Measurements from ENCODE around the gene HDHD2.

Gene HDHD2

DNA sequence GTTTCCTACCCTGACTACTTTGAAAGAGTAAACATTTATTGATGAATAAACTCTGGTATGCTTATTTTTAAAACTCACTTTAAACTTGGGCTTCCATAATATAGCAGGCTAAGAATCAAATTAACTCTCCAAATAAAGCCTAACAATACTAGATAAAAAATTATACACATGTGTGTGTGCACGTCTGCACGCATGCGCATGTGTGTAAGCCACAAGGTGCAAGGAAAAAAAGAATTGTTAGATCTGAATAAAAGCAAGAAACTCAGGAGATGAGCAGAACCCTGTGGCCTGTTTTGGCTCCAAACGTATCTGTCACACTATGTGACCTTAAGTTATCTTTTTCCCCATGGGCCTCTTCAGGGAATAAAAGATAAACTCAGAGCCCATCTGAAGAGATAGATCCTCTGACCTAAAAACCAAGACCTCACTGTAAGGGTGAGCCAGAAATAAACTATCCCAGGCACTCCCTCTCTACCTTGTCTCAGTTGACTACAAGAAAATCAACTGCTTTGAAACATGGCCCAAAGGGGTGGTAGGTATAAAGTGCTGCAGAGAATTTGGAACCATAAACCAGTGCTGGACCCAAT, 6.3 kb downstream of the HDHD2 start:
- no peak for DNase-seq

DNA sequence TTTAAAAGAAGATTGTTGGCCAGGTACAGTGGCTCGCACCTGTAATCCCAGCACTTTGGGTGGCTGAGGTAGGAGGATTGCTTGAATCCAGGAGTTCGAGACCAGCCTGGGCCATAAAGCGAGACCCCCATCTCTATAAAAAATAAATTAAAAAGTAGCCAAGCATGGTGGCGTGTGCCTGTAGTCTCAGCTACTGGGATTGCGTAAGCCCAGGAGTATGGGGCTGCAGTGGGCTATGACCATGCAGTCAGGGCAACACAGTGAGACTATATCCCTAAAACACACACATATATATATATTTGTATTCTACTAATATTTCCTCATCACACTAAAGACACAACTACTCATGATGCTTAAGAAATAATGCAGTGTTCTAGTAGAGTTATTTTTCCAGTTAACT, 7.1 kb downstream of the HDHD2 start:
- DNase-seq, result no peak

DNA sequence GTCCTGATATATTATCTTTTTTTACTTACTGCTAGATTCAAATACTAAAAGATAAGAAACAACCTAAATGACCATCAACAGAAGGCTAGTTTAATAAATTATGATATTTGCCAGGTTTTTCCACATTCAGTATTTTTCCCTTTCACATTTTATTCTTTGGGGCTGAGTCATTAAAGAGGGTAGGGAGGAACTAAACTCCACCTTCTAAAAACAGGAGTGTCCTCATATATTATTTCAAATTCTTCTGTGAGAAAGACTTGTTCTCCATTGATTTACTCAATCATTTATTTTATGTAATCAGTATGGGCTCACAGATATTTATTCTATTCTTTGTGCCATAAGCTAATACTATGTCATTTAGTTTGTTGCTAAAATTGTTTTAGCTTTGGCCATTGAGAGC, 9.0 kb downstream of the HDHD2 start:
- no peak for DNase-seq

DNA sequence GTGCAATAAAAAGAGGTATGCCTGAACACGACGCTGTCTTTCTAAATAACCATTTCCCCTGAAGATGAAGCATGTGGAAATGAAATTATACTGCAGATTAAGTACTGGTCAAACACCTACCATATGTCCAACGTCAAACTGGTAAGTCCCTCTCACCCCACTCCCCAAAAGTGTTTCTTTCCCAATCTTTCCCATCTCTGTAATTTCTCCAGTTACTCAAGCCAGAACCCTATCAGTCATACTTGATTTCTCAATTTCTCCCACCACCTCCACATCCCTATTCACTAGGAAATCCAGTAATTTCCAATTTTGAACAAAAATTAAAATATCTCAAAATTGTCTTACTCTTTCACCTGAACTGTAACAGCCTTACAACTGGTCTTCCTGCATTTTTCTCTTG, 29.2 kb downstream of the HDHD2 start:
- DNase-seq, result no peak

DNA sequence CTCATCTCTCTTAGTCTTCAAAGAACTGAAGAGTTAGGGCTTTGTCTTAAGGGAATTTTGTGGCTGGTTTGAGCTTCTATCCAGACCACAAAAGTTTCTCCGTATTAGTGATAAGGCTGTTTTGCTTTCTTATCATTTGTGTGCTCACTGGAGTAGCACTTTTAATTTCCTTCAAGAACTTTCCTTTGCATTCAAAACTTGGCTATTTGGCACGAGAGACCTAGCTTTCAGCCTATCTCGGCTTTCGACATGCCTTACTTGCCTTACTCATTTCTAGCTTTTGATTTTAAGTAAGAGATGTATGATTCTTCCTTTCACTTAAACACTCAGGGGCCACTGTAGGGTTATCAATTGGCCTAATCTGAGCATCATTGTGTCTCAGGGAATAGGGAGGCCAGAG, 29.9 kb downstream of the HDHD2 start:
- no peak for DNase-seq

DNA sequence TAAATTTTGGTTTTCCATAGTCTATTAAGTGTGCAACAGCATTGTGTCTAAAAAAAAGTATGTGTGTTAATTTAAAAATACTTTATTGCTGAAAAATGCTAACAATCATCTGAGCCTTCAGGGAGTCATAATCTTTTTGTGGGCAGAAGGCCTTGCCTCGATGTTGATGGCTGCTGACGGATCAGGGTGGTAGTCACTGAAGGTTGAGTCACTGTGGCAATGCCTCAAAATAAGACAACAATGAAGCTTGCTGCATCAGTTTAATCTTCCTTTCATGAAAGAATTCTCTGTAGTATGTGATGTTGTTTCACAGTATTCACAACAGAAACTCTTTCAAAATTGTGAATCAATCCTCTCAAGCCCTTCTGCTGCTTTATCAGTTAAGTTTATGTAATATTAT, 31.3 kb downstream of the HDHD2 start:
- DNase-seq, result no peak

DNA sequence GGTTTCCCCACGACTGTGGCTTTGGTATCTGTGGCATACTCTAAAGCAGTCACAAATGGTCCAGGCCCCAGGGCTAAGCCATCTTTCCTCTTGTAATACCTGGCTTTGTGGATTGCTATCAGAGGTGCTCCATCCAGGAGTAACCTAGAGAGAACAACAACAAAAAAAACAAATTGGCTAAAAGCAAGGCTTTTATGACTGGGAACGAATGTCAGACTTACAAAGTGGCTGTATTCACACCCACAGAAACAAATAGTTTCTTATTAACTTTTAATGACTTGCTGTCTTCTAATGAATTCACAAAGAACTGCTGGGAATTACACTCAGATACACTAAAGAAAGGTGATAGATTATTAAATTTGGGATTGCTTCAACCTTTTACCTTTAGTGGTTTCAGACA, 35.1 kb downstream of the HDHD2 start:
- no peak for DNase-seq

DNA sequence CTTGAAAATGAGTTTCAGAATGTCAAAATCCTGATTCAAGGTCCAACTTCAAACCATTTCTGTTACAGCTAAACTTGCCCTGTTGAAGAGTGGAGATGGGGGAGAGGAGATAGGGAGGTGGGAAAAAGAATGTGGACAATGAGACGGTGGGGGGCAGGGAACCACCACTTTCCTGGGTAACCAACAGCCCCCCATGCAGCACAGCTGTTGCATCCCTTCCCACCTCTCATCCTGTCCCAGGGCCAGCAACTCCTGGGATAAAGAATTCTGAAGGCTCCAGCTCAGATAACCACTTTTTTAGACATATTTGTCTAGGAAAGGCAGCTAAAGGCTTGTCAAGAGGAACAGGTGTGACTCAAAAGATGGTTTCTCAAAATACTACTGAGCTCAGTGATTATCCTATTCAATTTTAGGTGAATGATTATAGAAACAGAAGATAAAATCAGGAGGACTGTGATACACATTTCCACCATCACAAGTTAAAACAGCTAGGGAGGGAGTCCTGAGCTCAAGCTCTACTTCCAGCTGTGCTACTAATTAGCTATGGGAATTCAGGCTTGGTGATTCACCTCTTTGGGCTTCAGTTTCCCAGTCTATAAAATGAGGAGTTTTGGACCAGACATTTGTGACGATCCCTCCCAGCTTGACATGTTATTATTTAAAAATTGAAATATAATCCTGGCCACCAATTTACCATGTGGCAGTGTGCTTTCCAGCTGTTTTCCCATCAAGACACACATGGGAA, 36.3 kb downstream of the HDHD2 start:
- DNase-seq, result no peak

DNA sequence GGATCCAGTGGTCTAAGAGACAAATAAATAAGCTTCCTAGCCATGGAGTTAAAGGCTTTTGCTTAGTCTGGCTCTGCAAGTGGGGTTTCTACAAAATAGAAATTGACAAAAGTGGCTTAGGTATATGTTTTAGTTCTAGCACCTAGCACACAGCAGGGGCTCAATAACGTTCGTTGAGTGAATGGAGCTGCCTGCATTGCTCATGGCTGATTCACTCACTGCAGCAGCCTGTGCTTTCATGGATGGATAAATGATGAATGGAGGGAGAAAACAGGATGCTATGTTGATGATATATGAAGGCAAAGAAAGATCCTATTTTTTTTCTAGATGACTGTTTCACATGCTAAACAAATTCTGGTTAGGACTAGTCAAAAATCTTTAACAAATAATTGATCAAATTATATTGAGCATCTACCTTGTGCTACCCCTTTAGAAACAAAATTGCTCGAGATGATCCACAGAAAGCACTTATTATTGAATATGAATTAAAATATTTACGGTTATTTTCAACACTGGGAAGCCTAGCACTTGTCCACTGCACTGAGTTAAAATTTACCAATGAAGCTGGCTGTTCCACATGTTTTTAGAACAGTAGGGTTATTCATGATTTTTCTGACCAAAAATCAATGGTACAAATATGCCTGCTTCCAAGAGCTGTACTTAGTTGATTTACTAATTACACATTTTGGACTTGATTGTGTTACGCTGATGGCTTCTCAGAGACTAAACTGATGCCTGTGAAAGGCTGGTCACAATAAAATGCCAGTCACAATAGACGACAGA, 39.6 kb downstream of the HDHD2 start:
- no peak for DNase-seq

DNA sequence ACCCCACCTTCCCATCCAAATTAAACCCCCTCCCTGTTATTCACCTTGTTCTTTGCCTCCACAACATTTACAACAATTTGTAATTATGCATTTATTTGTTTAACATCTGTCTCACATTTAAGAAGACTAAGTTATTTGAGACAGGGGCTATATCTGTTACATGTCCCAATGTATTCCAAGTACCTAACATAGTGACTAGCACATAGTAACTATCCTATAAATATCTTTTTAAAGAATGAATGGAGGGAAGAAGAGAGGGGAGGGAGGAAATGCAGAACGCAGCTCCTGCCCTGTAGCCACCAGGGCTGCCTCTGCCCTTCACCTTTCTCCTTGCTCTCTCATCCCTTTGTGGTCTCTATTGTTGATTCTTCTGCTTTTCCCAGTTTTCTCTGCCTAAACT, 40.6 kb downstream of the HDHD2 start:
- no peak for DNase-seq

DNA sequence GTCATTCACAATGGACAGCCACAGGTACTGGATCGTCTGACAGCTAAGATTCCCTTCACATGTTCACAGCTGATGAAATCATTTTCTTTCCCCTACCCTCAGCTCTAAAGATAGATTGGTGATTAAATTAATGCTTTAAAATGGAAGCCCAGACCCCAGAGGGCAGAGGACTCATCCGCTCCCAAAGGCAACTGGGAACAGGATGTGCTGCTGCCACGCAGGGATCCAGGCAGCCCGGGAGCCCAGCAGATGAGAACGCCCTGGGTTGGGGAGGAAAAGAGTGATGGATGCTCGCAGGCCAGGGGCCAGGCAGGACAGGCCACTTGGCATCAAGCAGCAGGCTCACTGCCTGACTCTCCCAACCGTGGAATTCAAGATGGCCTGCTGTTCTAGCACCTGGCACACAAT, 41.3 kb downstream of the HDHD2 start:
- no peak for DNase-seq

DNA sequence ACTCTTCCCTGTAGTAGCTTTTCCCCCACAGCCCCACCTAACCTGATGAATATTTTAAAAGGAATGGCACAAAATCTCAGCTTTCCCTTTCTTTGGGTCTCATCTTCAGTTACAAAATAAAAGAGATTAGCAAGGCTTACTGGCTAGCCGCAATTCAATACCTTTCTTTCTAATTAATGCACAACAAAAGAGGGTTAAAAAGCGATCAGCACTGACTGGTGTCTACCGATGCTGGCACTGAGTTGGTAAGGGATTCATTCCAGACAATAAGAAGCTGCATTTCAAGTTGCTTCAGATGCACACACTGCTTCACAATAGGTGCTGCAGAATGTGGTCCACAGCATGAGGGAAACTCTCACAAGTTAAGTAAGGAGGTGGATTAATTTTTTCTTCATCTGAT, 41.9 kb downstream of the HDHD2 start:
- no peak for DNase-seq

DNA sequence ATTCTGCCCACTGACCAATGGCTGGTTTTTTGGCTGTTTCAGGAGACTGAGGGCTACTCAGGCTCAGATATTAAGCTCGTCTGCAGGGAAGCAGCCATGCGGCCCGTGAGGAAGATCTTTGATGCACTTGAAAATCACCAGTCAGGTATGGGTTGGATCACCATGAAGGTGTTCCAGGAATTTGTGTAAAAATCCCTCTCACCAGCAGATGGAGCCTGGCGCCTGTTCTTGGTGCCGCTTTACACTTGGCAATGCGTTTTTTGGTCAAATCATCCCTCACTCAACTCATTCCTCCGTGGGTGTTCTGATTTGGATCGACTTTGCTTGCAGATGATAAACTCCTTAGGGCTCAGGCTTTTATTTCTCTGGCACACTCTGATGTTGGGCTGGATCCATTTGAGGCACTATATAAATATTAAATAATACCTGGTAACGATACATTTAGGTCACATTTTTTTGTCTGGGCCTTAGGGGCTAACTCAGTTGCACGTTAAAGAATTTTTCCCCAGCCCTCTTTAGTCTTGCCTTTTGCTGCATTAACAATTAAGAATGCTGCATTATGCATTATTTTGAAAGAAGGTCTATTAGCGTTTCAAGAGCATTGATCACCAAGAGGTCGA, 50.0 kb downstream of the HDHD2 start:
- no peak for DNase-seq

DNA sequence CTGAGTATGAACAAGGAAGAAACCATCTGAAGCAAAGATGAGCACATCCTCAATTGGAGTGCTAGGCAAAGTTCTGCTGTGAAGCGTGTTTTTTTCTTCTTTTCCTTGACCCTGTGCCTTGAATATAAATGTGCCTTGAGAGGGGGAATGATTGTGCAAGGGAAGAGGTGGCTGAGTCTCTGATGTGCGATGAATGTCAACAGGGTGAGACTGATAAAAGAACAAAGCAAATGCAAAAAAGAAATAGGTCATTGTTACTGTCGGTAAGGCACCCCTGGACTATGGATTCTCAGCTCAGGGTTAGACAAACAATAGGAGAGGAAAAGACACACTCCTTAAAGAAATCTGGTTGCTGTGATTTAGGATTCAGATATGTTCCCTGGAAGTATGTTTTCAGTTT, 54.5 kb downstream of the HDHD2 start:
- DNase-seq, result no peak

DNA sequence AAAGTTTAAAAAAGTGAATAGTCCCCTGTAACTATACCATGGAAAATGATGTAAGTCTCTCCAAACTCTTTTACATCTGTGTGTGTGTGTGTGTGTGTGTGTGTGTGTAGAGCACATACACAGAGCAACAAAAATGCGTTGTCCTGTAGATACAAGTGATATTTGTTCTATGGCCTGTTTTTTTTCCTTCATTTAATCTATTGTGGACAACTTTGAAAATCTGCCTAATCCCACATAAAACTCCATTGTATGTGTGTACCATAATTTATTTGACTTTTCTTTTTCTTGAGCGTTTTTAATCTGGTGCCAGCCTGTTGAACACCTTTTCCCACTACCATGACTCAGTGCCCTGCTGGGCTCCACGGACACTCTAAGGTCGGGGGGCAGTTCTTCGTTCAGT, 62.6 kb downstream of the HDHD2 start:
- no peak for DNase-seq

DNA sequence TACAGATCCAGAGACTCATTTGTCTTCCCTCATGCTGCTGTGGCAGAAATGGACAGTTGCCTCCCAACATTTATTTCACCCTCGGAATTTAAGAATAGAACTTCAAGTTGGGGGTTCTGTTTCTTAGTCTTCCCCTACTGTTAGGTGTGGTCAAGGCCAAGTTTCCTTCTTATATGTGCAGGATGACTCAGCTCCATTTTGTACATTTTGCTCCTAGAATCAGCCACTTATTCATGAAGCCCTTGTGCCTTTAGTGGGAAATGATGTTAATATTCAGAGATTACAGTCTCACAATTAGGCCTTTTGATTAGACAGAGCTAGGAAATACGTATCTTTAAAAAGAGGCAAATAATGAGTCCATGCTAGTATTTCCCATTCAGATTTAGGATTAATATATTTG, 68.7 kb downstream of the HDHD2 start:
- no peak for DNase-seq

DNA sequence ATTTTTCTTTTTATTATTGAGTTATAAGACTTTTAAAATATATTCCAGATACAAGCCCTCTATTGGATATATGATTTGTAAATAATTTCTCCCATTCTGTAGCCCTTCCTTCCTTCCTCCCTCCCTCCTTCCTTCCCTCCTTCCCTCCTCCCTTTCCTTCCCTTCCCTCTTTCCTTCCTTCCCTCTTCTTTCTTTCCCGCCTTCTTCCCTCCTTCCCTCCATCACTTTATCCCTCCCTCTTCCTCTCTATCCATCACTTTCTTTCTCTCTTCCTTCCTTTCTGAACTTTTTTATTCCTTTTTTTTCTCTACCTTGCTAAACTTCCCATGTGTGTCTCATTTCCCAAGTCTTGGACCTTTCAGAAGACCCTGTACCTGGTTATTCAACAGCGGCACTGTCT, 69.4 kb downstream of the HDHD2 start:
- DNase-seq, result no peak

DNA sequence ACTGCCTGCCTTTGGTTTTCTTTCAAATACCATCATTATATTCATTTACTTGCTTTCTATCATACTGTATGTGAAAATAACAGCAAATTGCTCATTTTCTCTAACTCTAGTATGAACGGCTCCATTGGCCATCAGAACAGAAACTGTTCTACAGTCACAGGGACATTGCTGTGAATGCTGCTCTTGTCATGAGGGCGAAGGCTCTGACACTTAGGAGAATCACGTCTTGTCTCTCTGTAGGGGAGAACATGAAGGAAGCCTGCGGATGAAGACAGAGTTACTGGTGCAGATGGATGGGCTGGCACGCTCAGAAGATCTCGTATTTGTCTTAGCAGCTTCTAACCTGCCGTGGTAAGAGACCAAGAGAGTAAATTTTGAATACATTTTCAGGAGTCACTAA, 73.2 kb downstream of the HDHD2 start:
- DNase-seq, result no peak

DNA sequence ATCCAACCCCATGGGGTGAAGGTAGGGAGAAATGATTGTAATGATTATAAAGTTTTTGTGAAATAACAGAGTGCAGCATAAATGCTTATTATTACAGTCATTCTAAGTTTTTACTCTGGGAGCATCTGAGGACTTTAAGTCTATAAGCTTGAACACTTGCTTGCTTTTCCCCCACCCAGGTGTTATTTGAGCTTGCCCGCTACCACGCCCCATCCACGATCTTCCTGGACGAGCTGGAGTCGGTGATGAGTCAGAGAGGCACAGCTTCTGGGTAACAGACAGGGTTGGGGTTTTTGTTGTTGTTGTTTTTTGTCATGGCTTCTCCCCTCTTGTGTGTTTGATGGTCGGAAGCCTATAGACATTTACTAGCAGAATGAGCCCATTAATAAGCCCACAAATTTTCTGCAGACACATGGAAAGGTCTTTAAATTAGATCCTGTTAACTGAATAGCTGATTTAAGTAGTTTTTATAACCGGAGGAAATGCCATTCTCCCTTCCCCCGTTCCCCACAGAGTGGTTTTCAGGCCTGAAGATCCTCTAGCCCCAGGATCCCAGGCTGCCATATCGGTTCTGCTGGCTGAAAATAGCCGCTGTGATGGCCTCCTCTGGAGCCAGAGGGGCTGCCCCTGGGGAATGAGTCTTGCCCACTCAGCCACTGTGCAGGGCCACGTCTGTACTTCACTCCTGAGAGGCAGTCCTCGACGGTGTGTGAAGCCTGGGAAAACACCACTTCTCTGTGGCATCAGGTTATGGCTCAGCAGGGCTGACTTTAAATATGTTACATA, 75.0 kb downstream of the HDHD2 start:
- no peak for DNase-seq

DNA sequence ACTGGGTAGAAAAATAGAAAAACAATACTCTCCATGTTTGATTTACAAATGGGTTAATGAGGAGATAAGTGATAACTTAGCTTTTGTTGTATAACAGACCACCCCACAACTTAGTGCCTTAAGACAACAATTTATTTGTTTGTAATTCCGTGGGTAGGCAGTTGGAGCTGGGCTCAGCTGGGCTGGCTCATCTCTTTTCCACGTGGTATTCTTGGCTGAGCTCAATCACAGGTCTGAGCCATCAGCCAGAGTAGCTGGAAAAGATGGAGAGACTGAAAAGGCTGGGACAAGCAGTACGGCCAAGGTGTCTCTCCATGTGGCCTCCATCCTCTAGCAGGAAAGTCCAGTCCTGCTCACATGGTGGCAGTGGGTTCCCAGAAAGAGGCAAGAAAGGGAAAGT, 82.7 kb downstream of the HDHD2 start:
- DNase-seq, result no peak

DNA sequence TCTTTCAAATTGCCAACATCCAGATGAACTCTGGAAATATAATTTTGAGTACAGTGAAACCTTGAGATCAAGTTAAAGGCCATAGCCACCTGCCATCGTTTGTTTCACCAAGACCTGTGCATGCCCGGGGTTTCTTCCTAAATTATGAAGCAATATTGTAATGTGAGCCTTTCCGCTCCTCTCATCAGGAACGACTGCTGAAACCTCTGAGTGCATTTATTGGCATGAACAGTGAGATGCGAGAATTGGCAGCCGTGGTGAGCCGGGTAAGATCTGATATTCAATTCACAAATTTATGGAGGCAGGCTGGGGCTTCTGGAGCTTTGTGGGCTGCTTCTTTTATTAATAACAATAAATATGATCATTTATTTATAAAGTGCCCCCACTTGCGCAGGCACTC, 87.2 kb downstream of the HDHD2 start:
- no peak for DNase-seq

DNA sequence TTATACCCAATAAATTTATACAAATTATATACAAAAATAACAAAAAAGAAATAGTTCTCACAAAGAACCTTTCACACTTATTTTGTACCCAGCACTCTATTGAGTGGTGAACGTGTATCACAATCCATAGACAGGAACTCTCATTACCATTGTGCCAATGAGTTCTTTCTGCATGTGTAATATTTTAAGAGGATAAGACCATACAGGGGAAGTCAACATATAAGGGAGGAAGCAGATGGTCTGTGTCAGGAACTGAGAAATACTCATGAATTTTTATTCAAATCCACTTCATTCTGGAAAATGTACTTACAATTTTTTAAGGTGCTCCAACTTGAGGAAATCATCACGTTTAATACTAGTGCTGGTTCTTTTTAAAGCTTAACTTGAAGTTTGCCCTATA, 87.8 kb downstream of the HDHD2 start:
- no peak for DNase-seq
